ENCODE results near the gene NHP2. TPM values are rescaled to one million over a fixed set of nuclear protein-coding genes. Genes with fewer than 3 reads are reported as not detected.

NHP2 gene
- total RNA-seq, 1 donor from 2014 or later: 273 TPM

DNA sequence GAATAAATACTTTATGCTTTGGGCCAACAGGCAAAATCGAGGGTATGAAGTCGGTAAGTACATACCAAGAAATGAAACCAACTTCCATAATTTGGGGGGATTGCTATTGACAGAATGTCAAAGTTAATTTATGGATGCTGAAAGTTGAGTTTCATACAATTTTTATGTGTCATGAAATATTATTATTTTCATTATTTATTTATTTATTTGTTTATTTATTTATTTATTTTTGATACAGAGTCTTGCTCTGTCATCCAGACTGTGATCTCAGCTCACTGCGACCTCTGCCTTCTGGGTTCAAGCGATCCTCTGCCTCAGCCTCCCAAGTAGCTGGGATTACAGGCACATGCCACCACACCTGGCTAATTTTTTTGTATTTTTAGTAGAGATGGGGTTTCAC is 38.0 kb upstream of the NHP2 start:
- H3K9me3 Mint-ChIP-seq: no peaks in the 10 kb centered on the region
- intact Hi-C loops (cut with micrococcal nuclease): no loop called here
- DNase-seq: no peak
- H3K4me3 Mint-ChIP-seq: no peak overlapping the region
- H3K27ac Mint-ChIP-seq: no peak overlapping the region
- H3K4me1 Mint-ChIP-seq: peaks cover 12% of the 10 kb centered on the region
- H3K27me3 Mint-ChIP-seq: peaks cover 30% of the 10 kb centered on the region
- no peaks in the 10 kb centered on the region for H3K36me3 Mint-ChIP-seq (ENCODE audit: low read depth)

- Mint-ChIP-seq H3K9me3 (no peaks in the 10 kb centered on the region), H3K4me1 (peaks cover 13% of the 10 kb centered on the region), H3K36me3 (ENCODE audit: low read depth) (no peaks in the 10 kb centered on the region), H3K27ac (no peak overlapping the region), H3K4me3 (no peak overlapping the region), H3K27me3 (peaks cover 24% of the 10 kb centered on the region)
- no peak for DNase-seq
- intact Hi-C loops (cut with micrococcal nuclease): no loop called here
These were observed 35.7 kb upstream of the NHP2 start for GRCh38 chr5:178189433-178189832.

- intact Hi-C loops (cut with micrococcal nuclease): no loop called here
- Mint-ChIP-seq H3K27ac (no peak within 1 kb of the TSS), H3K27me3 (peaks cover 9% of the 10 kb centered on the region), H3K4me3 (no peak within 1 kb of the TSS), H3K4me1 (peaks cover 7% of the 10 kb centered on the region), H3K36me3 (ENCODE audit: low read depth) (no peaks in the 10 kb centered on the region), H3K9me3 (no peaks in the 10 kb centered on the region)
- DNase-seq: no peak
These were observed 33.3 kb upstream of the NHP2 start, which contains the start of gene GMCL2 for GRCh38 chr5:178187014-178187413. GMCL2 (minus strand) TSS chr5:178187371; CDS start chr5:178187299, 72 bp downstream.

DNA sequence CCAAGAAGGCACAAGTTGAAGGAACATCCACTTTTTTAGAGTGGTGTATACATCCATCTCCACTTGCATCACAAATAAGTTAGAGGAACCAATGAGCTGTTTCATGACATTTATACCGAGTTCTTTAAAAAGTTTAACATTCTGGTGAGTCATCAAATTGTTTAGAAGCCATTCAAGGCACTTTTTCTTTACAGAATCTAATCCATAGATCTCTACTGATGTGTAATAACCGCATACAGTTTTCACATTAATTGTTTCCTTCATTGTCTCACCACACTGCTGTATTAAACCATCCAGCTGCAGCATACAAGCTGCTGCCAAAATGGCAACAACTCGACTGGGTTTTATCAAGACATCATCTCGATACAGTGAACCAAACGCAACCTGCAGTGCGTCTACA is 32.7 kb upstream of the NHP2 start:
- DNase-seq: no peak
- Mint-ChIP-seq H3K4me3 (no peak overlapping the region), H3K27me3 (peaks cover 8% of the 10 kb centered on the region), H3K9me3 (no peaks in the 10 kb centered on the region), H3K27ac (no peak overlapping the region), H3K4me1 (peaks cover 8% of the 10 kb centered on the region), H3K36me3 (ENCODE audit: low read depth) (no peaks in the 10 kb centered on the region)
- intact Hi-C loops (cut with micrococcal nuclease): no loop called here

DNA sequence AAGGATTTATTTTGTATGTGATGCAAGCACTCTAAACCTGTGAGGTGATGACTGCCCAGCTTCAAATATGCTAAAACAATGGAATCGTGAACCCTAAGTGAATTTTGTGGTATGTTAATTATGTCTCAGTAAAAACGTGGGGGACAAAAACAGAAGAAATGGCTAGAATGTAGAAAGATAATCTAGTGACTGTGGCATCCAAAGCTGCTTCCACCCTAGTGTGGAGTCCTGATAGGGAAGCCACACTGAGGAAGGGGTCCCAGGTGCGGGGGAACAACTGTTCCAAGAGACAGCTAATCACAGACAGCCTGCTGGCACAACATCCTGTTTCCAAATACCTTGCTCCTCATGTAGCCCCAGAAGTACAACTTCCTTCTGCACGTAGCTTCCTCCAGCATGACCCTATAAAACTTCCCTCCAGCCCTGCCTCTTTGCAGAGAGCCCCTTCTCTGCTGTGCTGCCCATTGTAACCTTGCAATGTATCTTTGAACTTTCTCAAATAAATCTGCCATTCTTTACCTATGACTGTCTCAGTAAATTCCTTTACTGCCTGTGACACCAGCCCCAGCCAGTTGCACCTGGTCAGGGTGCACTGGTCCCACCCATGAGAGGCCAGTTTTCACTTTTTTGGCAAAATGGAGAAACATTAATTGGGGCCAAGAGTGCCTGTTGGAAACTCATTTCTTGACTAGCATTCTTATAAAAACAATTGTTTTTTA is 28.6 kb upstream of the NHP2 start:
- H3K4me1 Mint-ChIP-seq: peaks cover 8% of the 10 kb centered on the region
- no peaks in the 10 kb centered on the region for H3K36me3 Mint-ChIP-seq (ENCODE audit: low read depth)
- H3K27ac Mint-ChIP-seq: no peak overlapping the region
- intact Hi-C loops (cut with micrococcal nuclease): no loop called here
- H3K9me3 Mint-ChIP-seq: no peaks in the 10 kb centered on the region
- no peak for DNase-seq
- no peak overlapping the region for H3K4me3 Mint-ChIP-seq
- H3K27me3 Mint-ChIP-seq: peaks cover 2% of the 10 kb centered on the region

GRCh38 chr5:178180141-178180863 is 26.6 kb upstream of the NHP2 start:
- no peak for DNase-seq
- no peaks in the 10 kb centered on the region for H3K36me3 Mint-ChIP-seq (ENCODE audit: low read depth)
- H3K27me3 Mint-ChIP-seq: peaks cover 2% of the 10 kb centered on the region
- H3K4me1 Mint-ChIP-seq: peaks cover 7% of the 10 kb centered on the region
- no peak overlapping the region for H3K4me3 Mint-ChIP-seq
- no peaks in the 10 kb centered on the region for H3K9me3 Mint-ChIP-seq
- intact Hi-C loops (cut with micrococcal nuclease): no loop called here
- H3K27ac Mint-ChIP-seq: no peak overlapping the region

GRCh38 chr5:178177569-178177968 is 23.9 kb upstream of the NHP2 start:
- Mint-ChIP-seq H3K4me3 (no peak overlapping the region), H3K36me3 (ENCODE audit: low read depth) (no peaks in the 10 kb centered on the region), H3K27me3 (peaks cover 2% of the 10 kb centered on the region), H3K4me1 (peaks cover 7% of the 10 kb centered on the region), H3K27ac (no peak overlapping the region), H3K9me3 (no peaks in the 10 kb centered on the region)
- no peak for DNase-seq
- intact Hi-C loops (cut with micrococcal nuclease): no loop called here

GRCh38 chr5:178176791-178177190 is 23.1 kb upstream of the NHP2 start:
- no peak for DNase-seq
- Mint-ChIP-seq H3K27ac (no peak overlapping the region), H3K36me3 (ENCODE audit: low read depth) (no peaks in the 10 kb centered on the region), H3K9me3 (no peaks in the 10 kb centered on the region), H3K27me3 (peaks cover 2% of the 10 kb centered on the region), H3K4me1 (no peaks in the 10 kb centered on the region), H3K4me3 (no peak overlapping the region)
- intact Hi-C loops (cut with micrococcal nuclease): no loop called here

GRCh38 chr5:178174456-178174855 is 20.8 kb upstream of the NHP2 start:
- H3K4me3 Mint-ChIP-seq: no peak overlapping the region

GRCh38 chr5:178170455-178170854 is 16.8 kb upstream of the NHP2 start:
- intact Hi-C loops (cut with micrococcal nuclease): no loop called here
- H3K27me3 Mint-ChIP-seq: peaks cover 14% of the 10 kb centered on the region

More at GRCh38 chr5:178174456-178174855, 20.8 kb upstream of the NHP2 start:
- peaks cover 6% of the 10 kb centered on the region for H3K27me3 Mint-ChIP-seq
- H3K4me1 Mint-ChIP-seq: no peaks in the 10 kb centered on the region
- DNase-seq: no peak
- no peak overlapping the region for H3K27ac Mint-ChIP-seq
- H3K36me3 Mint-ChIP-seq (ENCODE audit: low read depth): no peaks in the 10 kb centered on the region
- no peaks in the 10 kb centered on the region for H3K9me3 Mint-ChIP-seq
- intact Hi-C loops (cut with micrococcal nuclease): no loop called here

DNA sequence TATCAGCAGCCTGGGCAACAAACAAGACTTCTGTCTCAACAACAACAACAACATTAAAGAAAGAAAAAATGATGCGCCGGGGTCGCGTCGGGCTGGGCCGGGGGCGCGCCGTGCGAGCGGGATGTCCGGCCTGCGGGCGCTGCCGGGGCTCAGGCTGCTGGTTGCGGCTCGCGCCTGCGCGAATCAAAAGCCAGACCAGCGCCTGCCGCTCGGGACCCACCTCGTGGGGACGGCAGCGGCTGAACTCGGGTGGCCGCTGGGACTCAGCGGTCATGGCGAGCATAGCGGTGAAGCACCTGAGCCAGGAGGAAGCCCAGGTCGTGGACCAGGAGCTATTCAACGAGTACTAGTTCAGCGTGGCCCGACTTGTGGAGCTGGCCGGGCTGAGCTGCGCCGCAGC is 11.9 kb upstream of the NHP2 start:
- no peak for DNase-seq
- H3K9me3 Mint-ChIP-seq: no peaks in the 10 kb centered on the region
- intact Hi-C loops (cut with micrococcal nuclease): no loop called here
- peaks cover 5% of the 10 kb centered on the region for H3K4me1 Mint-ChIP-seq
- no peak overlapping the region for H3K27ac Mint-ChIP-seq
- H3K36me3 Mint-ChIP-seq (ENCODE audit: low read depth): no peaks in the 10 kb centered on the region
- peaks cover 28% of the 10 kb centered on the region for H3K27me3 Mint-ChIP-seq
- no peak overlapping the region for H3K4me3 Mint-ChIP-seq

More at GRCh38 chr5:178170455-178170854, 16.8 kb upstream of the NHP2 start:
- no peak overlapping the region for H3K4me3 Mint-ChIP-seq
- no peak overlapping the region for H3K27ac Mint-ChIP-seq
- no peak for DNase-seq
- no peaks in the 10 kb centered on the region for H3K4me1 Mint-ChIP-seq
- no peaks in the 10 kb centered on the region for H3K9me3 Mint-ChIP-seq
- H3K36me3 Mint-ChIP-seq (ENCODE audit: low read depth): no peaks in the 10 kb centered on the region

- intact Hi-C loops (cut with micrococcal nuclease): loop anchor here (1.0 kb wide), 2 partner anchors 10 to 88 kb away; no protein-coding TSS in a partner anchor
- DNase-seq: peak; percentile 98
- no peaks in the 10 kb centered on the region for H3K9me3 Mint-ChIP-seq
- peaks cover 5% of the 10 kb centered on the region for H3K4me1 Mint-ChIP-seq
- no peak overlapping the region for H3K27ac Mint-ChIP-seq
- peak overlapping the region; percentile 54 for H3K4me3 Mint-ChIP-seq
- peaks cover 22% of the 10 kb centered on the region for H3K27me3 Mint-ChIP-seq
- no peaks in the 10 kb centered on the region for H3K36me3 Mint-ChIP-seq (ENCODE audit: low read depth)
These were observed 10.4 kb upstream of the NHP2 start for GRCh38 chr5:178163772-178164735.

DNA sequence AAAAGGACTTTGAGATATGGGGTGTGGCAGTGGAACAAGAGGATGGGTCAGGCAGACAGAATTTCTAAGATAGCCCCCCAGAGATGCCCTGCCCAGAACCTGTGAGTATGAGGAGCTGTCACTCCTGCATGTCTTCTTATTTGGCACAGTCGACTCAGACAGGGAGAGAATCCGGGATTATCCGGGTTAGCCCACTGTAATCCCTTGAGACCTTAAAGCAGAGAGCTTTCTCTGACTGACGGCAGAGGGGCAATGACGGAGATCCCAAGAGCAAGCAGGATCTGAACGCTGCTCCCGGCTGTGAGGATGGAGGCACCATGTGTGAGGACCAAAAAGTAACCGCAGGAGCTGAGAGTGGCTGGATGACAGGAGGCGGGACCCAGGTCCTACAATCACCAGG is 8.8 kb upstream of the NHP2 start:
- no peaks in the 10 kb centered on the region for H3K36me3 Mint-ChIP-seq (ENCODE audit: low read depth)
- H3K27ac Mint-ChIP-seq: no peak overlapping the region
- peaks cover 18% of the 10 kb centered on the region for H3K27me3 Mint-ChIP-seq
- intact Hi-C loops (cut with micrococcal nuclease): no loop called here
- peaks cover 5% of the 10 kb centered on the region for H3K4me1 Mint-ChIP-seq
- no peak for DNase-seq
- H3K9me3 Mint-ChIP-seq: no peaks in the 10 kb centered on the region
- H3K4me3 Mint-ChIP-seq: no peak overlapping the region
